ENCODE data around the gene CNTNAP2. TPM values are rescaled to one million over a fixed set of nuclear protein-coding genes. Genes with fewer than 3 reads are reported as not detected.

Gene CNTNAP2
- total RNA-seq, 4 donors from 2014 or later, result not detected

DNA sequence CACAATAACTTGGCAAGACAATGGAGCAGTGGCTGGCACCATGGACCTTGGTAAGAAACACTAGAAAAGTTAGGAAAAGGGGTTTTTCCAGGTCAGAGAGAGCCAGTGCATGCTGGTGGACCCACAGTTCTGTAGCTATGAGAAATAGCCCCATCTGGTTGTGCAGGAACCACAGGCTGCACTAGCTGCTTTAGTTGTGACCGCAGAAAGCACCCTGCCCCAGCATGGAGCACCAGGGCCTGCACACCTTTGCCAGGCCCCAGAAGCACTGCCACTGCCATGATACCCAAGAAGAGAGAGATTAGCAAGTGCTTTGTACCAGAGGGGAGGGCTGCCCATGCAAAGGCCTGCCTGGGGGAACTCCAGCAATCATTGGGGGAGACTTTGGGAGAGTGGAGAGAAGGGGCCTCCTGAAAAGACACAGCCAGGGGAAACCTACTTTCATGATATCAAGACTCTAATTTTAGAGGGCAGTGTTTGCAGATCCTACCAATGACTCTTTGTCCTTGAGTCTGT, 2217.9 kb downstream of the CNTNAP2 start:
- Histone ChIP-seq H3K36me3 (no peaks in the 10 kb centered on the region), H3K27me3 (peaks cover 22 to 37% (median 28%) of the 10 kb centered on the region in 3 donors), H3K4me3 (no peak overlapping the region), H3K4me1 (peaks cover 0 to 7% of the 10 kb centered on the region in 2 donors), H3K9me3 (no peaks in the 10 kb centered on the region), H3K27ac (no peak overlapping the region)
- in situ Hi-C loops (cut with MboI; ENCODE audit: low sequenced_read_pairs in 4 of 4) (no loop called here), intact Hi-C loops (cut with DNase I; ENCODE audit: low total_unique reads) (no loop called here)
- no peak for DNase-seq
- TF ChIP-seq, protein P1, sequence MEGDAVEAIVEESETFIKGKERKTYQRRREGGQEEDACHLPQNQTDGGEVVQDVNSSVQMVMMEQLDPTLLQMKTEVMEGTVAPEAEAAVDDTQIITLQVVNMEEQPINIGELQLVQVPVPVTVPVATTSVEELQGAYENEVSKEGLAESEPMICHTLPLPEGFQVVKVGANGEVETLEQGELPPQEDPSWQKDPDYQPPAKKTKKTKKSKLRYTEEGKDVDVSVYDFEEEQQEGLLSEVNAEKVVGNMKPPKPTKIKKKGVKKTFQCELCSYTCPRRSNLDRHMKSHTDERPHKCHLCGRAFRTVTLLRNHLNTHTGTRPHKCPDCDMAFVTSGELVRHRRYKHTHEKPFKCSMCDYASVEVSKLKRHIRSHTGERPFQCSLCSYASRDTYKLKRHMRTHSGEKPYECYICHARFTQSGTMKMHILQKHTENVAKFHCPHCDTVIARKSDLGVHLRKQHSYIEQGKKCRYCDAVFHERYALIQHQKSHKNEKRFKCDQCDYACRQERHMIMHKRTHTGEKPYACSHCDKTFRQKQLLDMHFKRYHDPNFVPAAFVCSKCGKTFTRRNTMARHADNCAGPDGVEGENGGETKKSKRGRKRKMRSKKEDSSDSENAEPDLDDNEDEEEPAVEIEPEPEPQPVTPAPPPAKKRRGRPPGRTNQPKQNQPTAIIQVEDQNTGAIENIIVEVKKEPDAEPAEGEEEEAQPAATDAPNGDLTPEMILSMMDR (IDR thresholded peaks at IDR 0.05 in 4 of 5, conservative IDR thresholded peaks at IDR 0.05 in 1 of 5), result no peak
- no peak for TF ChIP-seq POLR2A (IDR thresholded peaks at IDR 0.05)
- ATAC-seq, result no peak

DNA sequence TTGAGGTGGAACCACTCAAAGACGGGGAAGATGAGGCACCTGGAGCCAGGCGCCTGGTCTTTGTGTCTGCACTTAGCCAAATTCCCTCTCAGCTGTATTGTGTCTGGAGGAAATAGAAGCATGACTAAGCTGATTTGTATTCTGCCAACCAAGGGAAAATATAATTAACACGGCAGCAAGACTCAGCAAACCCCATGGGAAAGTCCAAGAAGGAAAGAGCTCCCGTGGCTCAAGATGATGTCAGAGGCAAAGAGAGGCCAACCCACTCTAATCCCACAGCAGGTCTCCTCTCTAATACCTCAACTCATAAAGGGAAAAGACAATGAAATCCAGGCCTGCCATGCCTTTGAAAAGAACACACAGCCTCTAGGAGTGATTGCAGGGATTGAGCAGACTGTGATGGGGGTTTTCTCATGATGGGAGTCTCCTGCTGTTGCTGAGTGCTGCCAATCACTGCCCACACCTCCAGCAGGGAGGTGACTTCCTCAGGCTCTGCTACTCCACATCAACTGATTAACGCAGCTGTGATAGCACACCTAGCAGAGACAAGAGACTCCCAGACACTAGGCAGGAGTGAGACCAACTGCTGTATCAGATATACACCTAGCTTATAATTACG, 2218.5 kb downstream of the CNTNAP2 start:
- no peaks in the 10 kb centered on the region for H3K36me3 ChIP-seq
- no peak for ATAC-seq
- TF ChIP-seq, protein P1 (IDR thresholded peaks at IDR 0.05 in 4 of 5, conservative IDR thresholded peaks at IDR 0.05 in 1 of 5), result no peak
- no peak for TF ChIP-seq POLR2A (IDR thresholded peaks at IDR 0.05)
- H3K4me1 ChIP-seq, result peaks cover 0 to 7% of the 10 kb centered on the region in 2 donors
- intact Hi-C loops (cut with DNase I; ENCODE audit: low total_unique reads) (no loop called here), in situ Hi-C loops (cut with MboI; ENCODE audit: low sequenced_read_pairs in 4 of 4) (no loop called here)
- no peak for DNase-seq
- no peak overlapping the region for H3K27ac ChIP-seq
- H3K27me3 ChIP-seq, result peaks cover 28 to 37% (median 32%) of the 10 kb centered on the region in 3 donors
- no peak overlapping the region for H3K4me3 ChIP-seq
- no peaks in the 10 kb centered on the region for H3K9me3 ChIP-seq

DNA sequence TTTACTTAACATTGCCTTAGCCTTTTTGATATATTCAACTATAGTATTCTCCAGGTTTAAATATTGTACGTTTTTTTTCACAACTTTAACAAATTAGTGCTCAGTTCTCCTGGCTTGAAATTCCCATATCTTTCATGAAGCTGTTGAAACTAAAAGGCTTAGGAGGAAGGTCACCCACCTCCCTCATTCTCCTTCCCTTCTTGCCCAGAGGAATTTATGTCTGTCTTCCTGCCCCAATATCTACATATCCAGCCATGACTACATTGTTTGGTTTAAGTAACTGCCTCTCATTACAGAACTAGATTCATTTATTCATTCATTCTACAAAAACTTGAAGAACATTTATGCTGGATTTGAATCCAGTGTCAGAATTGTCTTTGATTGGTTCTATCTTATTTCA, 2219.2 kb downstream of the CNTNAP2 start:
- no peak for TF ChIP-seq POLR2A (IDR thresholded peaks at IDR 0.05)
- TF ChIP-seq, protein P1 (IDR thresholded peaks at IDR 0.05 in 4 of 5, conservative IDR thresholded peaks at IDR 0.05 in 1 of 5), result no peak
- peaks cover 0 to 7% of the 10 kb centered on the region in 2 donors for H3K4me1 ChIP-seq
- intact Hi-C loops (cut with DNase I; ENCODE audit: low total_unique reads) (no loop called here), in situ Hi-C loops (cut with MboI; ENCODE audit: low sequenced_read_pairs in 4 of 4) (no loop called here)
- no peak for DNase-seq
- ATAC-seq, result no peak
- H3K27me3 ChIP-seq, result peaks cover 35 to 39% (median 39%) of the 10 kb centered on the region in 3 donors
- no peak overlapping the region for H3K27ac ChIP-seq
- no peaks in the 10 kb centered on the region for H3K36me3 ChIP-seq
- H3K9me3 ChIP-seq, result no peaks in the 10 kb centered on the region
- no peak overlapping the region for H3K4me3 ChIP-seq

DNA sequence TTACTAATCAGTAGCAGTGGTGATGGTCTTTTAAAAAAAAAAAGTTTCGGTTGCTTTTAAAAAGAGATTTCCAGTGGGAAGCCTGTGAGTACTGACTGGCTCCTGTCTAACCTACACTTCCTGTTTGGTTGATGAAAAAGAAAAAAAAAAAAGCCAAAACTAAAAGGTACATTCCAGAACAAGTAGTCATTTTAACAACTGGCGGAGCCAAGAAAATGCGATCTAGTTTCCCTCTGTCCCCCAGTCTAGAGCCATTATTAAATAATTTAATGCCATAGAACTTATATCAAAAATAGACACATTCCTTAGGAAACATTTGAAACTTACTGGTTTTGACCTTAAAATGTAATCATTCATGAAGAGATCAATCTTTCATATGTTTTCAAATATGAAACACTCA, 2219.8 kb downstream of the CNTNAP2 start:
- intact Hi-C loops (cut with DNase I; ENCODE audit: low total_unique reads), result no loop called here
- DNase-seq (no peak), ATAC-seq (no peak)
- Histone ChIP-seq H3K27me3 (peaks cover 39 to 43% (median 40%) of the 10 kb centered on the region in 3 donors), H3K36me3 (no peaks in the 10 kb centered on the region), H3K4me3 (no peak overlapping the region), H3K27ac (no peak overlapping the region), H3K4me1 (peaks cover 0 to 7% of the 10 kb centered on the region in 2 donors), H3K9me3 (no peaks in the 10 kb centered on the region)
- no peak for TF ChIP-seq POLR2A (IDR thresholded peaks at IDR 0.05)
- TF ChIP-seq, protein P1 (IDR thresholded peaks at IDR 0.05 in 4 of 5, conservative IDR thresholded peaks at IDR 0.05 in 1 of 5), result no peak
- in situ Hi-C loops (cut with MboI; ENCODE audit: low sequenced_read_pairs in 4 of 4), result no loop called here

All from gastrocnemius medialis (tissue), 4 donors.